CD4-positive, alpha-beta T cell (primary cell): ENCODE results near the gene SLC34A3. TPM values are rescaled to one million over a fixed set of nuclear protein-coding genes. Genes with fewer than 3 reads are reported as not detected.

Experiments used
- ATAC-seq: fragments of 200-7000 bp; cut with Tn5 transposase; one replicate; pipeline ENCODE4 v1.10.0; 2022; ENCODE audit warnings: mild to moderate bottlenecking; ENCODE audit not compliant: poor library complexity
- CTCF ChIA-PET: fragments of 350-600 bp; sonication (Branson Sonifier 250); formaldehyde crosslinking; loops from one replicate; lab custom pipeline; 2021; ENCODE audit warnings: antibody characterized with exemption, inconsistent platforms; lab: Charles Lee
- POLR2A ChIA-PET: fragments of 350-600 bp; sonication (Branson Sonifier 250); formaldehyde crosslinking; loops from one replicate; lab custom pipeline; 2021; ENCODE audit warnings: antibody characterized with exemption, inconsistent platforms; lab: Charles Lee
- DNase-seq, 14 experiments: peaks; one replicate each; pipeline ENCODE4 v3.0.0-alpha.2; 2013 to 2020; ENCODE audit warnings: mixed read lengths in 2 of 14
- H3K27ac ChIP-seq, 2 donors: one replicate each; pipeline versions ENCODE4 v1.5.1 to v1.7.0; 2013; ENCODE audit warnings: low read length in 2 of 2, low read depth in 1 of 2, mild to moderate bottlenecking in 1 of 2
- H3K27me3 ChIP-seq, 2 experiments: 1 replicate in 1 of 2; 2 replicates in 1 of 2; pipeline versions ENCODE4 v1.6.1 to v1.7.0; 2013; ENCODE audit warnings: low read length in 2 of 2, control low read depth in 1 of 2, mild to moderate bottlenecking in 1 of 2, moderate library complexity in 1 of 2; ENCODE audit not compliant: insufficient read depth in 2 of 2, control insufficient read depth in 1 of 2
- H3K36me3 ChIP-seq: one replicate; pipeline ENCODE4 v1.6.1; 2013; ENCODE audit warnings: low read length, control low read depth; ENCODE audit not compliant: insufficient read depth
- H3K4me1 ChIP-seq: one replicate; pipeline ENCODE4 v1.6.1; 2013; ENCODE audit warnings: low read length, control low read depth; ENCODE audit not compliant: insufficient read depth
- H3K4me3 ChIP-seq: one replicate; pipeline ENCODE4 v1.5.1; 2013; ENCODE audit warnings: mild to moderate bottlenecking, low read length, moderate library complexity
- H3K9me3 ChIP-seq, 2 experiments: 1 replicate in 1 of 2; 2 replicates in 1 of 2; pipeline versions ENCODE4 v1.6.1 to v1.7.0; 2013; ENCODE audit warnings: low read length in 2 of 2, mild to moderate bottlenecking in 2 of 2, control low read depth in 1 of 2, moderate library complexity in 1 of 2; ENCODE audit not compliant: control insufficient read depth in 1 of 2, insufficient read depth in 1 of 2
- H3K27ac Mint-ChIP-seq: one replicate; pipeline ENCODE4 v1.8.0; 2020; ENCODE audit warnings: mixed read lengths
- H3K27me3 Mint-ChIP-seq: one replicate; pipeline ENCODE4 v1.8.0; 2021; ENCODE audit warnings: mixed read lengths
- H3K36me3 Mint-ChIP-seq: one replicate; pipeline ENCODE4 v1.8.0; 2021; ENCODE audit warnings: low read depth, mixed read lengths
- H3K4me1 Mint-ChIP-seq: one replicate; pipeline ENCODE4 v1.8.0; 2021; ENCODE audit warnings: low read depth, mixed read lengths
- H3K4me3 Mint-ChIP-seq: one replicate; pipeline ENCODE4 v1.8.0; 2020; ENCODE audit warnings: mild to moderate bottlenecking, mixed read lengths
- H3K9me3 Mint-ChIP-seq: one replicate; pipeline ENCODE4 v1.8.0; 2020; ENCODE audit warnings: mixed read lengths
- intact Hi-C, 2 experiments: fragments of 100-400 bp; cut with DNase I in 1 of 2; cut with micrococcal nuclease in 1 of 2; formaldehyde crosslinking; loops; one replicate each; pipeline versions ENCODE4 v1.15.1 to v1.9.0; 2023 to 2025; cut with DNase I, micrococcal nuclease
- total RNA-seq, 174 experiments: library from RNA in 2 of 174; stranded (reverse) in 2 of 174; gene quantifications; one replicate each; pipeline ENCODE4 v1.2.3 and lab custom pipeline; 2021 to 2026
- TF ChIP-seq, protein P1 (sequence below): fragments of 200-600 bp; IDR thresholded peaks from one replicate; pipeline ENCODE4 v1.8.0; 2022; ENCODE audit warnings: antibody characterized with exemption, mild to moderate bottlenecking

The SLC34A3 gene
- total RNA-seq, 2 experiments from 2014 or later: not detected

DNA sequence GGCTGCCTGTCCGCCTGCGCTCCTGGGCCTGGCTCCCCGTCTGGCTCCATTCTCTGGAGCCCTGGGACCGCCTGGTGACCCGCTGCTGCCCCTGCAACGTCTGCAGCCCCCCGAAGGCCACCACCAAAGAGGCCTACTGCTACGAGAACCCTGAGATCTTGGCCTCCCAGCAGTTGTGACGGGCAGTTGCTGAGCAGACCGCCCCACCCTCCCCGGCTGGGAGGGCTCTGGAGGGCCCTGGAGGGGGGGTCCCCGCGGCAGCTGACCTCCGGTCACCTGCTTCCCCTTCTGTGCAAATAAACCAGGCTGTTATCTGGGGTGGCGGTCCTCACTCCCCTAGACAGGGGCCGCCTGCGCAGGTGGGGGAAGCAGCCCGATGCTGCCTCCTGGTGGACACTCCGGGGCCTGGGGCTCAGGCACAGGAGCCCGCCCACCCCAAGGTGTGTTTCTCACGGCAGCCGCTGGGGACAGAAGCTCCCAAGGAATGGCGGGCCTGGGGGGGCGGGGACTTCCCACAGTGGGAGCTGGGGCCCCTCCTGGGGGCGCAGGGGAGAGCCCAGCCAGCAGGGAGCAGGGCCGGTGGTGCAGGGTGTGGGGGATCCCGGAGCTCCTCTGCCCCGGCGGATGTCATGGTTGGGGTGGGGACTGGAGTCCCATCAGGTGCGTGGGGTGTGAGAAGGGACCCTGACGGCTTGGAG, 5.7 kb downstream of the SLC34A3 start:
- Mint-ChIP-seq H3K27ac (no peak overlapping the region), H3K4me3 (no peak overlapping the region), H3K4me1 (peaks cover 10% of the 10 kb centered on the region), H3K9me3 (no peaks in the 10 kb centered on the region), H3K36me3 (peaks cover 6% of the 10 kb centered on the region), H3K27me3 (peaks cover 6% of the 10 kb centered on the region)
- intact Hi-C loops: loop anchor here (1.0 to 5.0 kb wide), 5 partner anchors 26 to 449 kb away; partner anchors contain the start of genes ANAPC2 (in 1 of the 2) and SSNA1 (in 1 of the 2)
- ATAC-seq: peak; percentile 46
- H3K9me3 ChIP-seq: peaks cover 0 to 6% of the 10 kb centered on the region in 2 experiments
- peak overlapping the region; percentile 7 for H3K4me3 ChIP-seq
- no peaks in the 10 kb centered on the region for H3K36me3 ChIP-seq
- H3K27me3 ChIP-seq: no peaks in the 10 kb centered on the region
- peak; percentile 85 to 95 (median 89) for DNase-seq
- POLR2A ChIA-PET: interaction anchor here (0.6 to 1.3 kb wide), 9 partner anchors 13 to 370 kb away, joined by 3 to 9 read pairs (median 5); partner anchors contain the start of genes EDF1, NELFB and TPRN
- CTCF ChIA-PET: interaction anchor here (0.5 to 1.8 kb wide), 36 partner anchors 8 to 1393 kb away, joined by 3 to 18 read pairs (median 4); partner anchors contain the start of genes MAN1B1, NELFB, NPDC1 and NRARP
- H3K27ac ChIP-seq: no peak overlapping the region
- TF ChIP-seq, protein P1, sequence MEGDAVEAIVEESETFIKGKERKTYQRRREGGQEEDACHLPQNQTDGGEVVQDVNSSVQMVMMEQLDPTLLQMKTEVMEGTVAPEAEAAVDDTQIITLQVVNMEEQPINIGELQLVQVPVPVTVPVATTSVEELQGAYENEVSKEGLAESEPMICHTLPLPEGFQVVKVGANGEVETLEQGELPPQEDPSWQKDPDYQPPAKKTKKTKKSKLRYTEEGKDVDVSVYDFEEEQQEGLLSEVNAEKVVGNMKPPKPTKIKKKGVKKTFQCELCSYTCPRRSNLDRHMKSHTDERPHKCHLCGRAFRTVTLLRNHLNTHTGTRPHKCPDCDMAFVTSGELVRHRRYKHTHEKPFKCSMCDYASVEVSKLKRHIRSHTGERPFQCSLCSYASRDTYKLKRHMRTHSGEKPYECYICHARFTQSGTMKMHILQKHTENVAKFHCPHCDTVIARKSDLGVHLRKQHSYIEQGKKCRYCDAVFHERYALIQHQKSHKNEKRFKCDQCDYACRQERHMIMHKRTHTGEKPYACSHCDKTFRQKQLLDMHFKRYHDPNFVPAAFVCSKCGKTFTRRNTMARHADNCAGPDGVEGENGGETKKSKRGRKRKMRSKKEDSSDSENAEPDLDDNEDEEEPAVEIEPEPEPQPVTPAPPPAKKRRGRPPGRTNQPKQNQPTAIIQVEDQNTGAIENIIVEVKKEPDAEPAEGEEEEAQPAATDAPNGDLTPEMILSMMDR: peak; percentile 99
- peaks cover 47% of the 10 kb centered on the region for H3K4me1 ChIP-seq

DNA sequence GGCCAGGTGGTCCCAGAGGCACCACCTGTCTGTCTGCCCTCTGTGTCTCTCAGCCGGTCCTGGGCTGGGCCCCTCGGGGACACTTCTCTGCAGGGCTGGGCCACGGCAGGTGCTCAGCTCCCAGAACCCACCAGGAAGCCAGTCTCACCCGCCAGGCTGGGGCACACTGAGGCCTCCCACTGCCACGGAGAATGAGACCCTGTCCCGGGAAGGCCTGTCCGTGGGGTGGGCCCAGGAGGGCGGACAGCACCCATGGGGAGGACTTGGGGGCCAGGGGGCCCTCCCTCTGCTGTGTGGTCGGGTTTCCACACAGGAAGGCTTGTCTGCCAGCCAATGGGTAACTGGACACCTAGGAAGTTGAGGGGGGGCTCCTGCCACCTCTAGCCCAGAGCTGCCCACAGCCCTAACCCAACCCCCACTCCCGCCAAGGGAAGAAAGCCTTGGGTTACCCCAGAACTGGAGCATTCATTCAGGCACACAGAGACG, 6.3 kb downstream of the SLC34A3 start:
- H3K27ac ChIP-seq: no peak overlapping the region
- intact Hi-C loops: loop anchor here (1.0 to 5.0 kb wide), 5 partner anchors 26 to 450 kb away; partner anchors contain the start of genes ANAPC2 (in 1 of the 2) and SSNA1 (in 1 of the 2)

More for the DNA sequence above, 6.3 kb downstream of the SLC34A3 start:
- Mint-ChIP-seq H3K36me3 (peaks cover 6% of the 10 kb centered on the region), H3K4me1 (peaks cover 10% of the 10 kb centered on the region), H3K27ac (no peak overlapping the region), H3K27me3 (peaks cover 6% of the 10 kb centered on the region), H3K9me3 (no peaks in the 10 kb centered on the region), H3K4me3 (no peak overlapping the region)
- ATAC-seq (no peak), DNase-seq (no peak)
- peaks cover 2% of the 10 kb centered on the region for H3K36me3 ChIP-seq
- POLR2A ChIA-PET: interaction anchor here (0.7 to 1.3 kb wide), 7 partner anchors 13 to 122 kb away, joined by 3 to 9 read pairs (median 5); partner anchors contain the start of genes NELFB and TPRN
- H3K4me1 ChIP-seq: peaks cover 52% of the 10 kb centered on the region
- peak overlapping the region; percentile 7 for H3K4me3 ChIP-seq
- CTCF ChIA-PET: interaction anchor here (0.5 to 1.8 kb wide), 35 partner anchors 8 to 1394 kb away, joined by 3 to 18 read pairs (median 5); partner anchors contain the start of genes MAN1B1, NELFB, NPDC1 and NRARP
- peaks cover 0 to 3% of the 10 kb centered on the region in 2 experiments for H3K9me3 ChIP-seq
- TF ChIP-seq, protein P1: no peak
- no peaks in the 10 kb centered on the region for H3K27me3 ChIP-seq
